HepG2 (cell line): Measurements from ENCODE around the gene PHF23. TPM values are rescaled to one million over a fixed set of nuclear protein-coding genes. Genes with fewer than 3 reads are reported as not detected.

Source experiments
- KMT2B ChIP-seq: IDR thresholded peaks from 2 replicates; pipeline ENCODE4 v1.6.1; 2016; ENCODE audit warnings: missing genetic modification reagents, missing compliant biosample characterization
- MIER3 ChIP-seq: IDR thresholded peaks from 2 replicates; pipeline ENCODE4 v1.6.1; 2016; ENCODE audit warnings: missing compliant biosample characterization, borderline replicate concordance
- NFE2 ChIP-seq: sonication (generic); formaldehyde crosslinking; IDR thresholded peaks from 2 replicates; pipeline ENCODE4 v1.4.0; 2020; ENCODE audit warnings: missing genetic modification reagents
- NR1H2 ChIP-seq: sonication (generic); formaldehyde crosslinking; IDR thresholded peaks from 2 replicates; pipeline ENCODE4 v1.8.1; 2022; ENCODE audit warnings: low read depth, missing genetic modification reagents, borderline replicate concordance
- NR2F1 ChIP-seq, 2 experiments: fragments of 450-650 bp in 1 of 2; formaldehyde crosslinking in 1 of 2; IDR thresholded peaks; 2 replicates each; pipeline versions ENCODE4 v1.5.0 to v1.6.1; 2016 to 2020; ENCODE audit warnings: mild to moderate bottlenecking in 1 of 2, missing compliant biosample characterization in 1 of 2, missing genetic modification reagents in 1 of 2, moderate library complexity in 1 of 2
- NR2F2 ChIP-seq: IDR thresholded peaks from 2 replicates; pipeline ENCODE4 v1.6.1; 2012; ENCODE audit warnings: low read depth, inconsistent platforms, borderline replicate concordance
- TOE1 ChIP-seq: sonication (generic); formaldehyde crosslinking; IDR thresholded peaks from 2 replicates; pipeline ENCODE4 v1.4.0; 2020; ENCODE audit warnings: mild to moderate bottlenecking, missing genetic modification reagents
- ZNF138 ChIP-seq: sonication (generic); formaldehyde crosslinking; IDR thresholded peaks from 2 replicates; pipeline ENCODE4 v1.5.0; 2020; ENCODE audit warnings: mild to moderate bottlenecking, low read depth, missing genetic modification reagents
- ZNF549 ChIP-seq: sonication (generic); formaldehyde crosslinking; IDR thresholded peaks from 2 replicates; pipeline ENCODE4 v1.5.0; 2020; ENCODE audit warnings: missing genetic modification reagents
- polyA plus RNA-seq, 8 experiments: library from polyadenylated mRNA; depleted of rRNA in 3 of 8; stranded (reverse) in 7 of 8; unstranded in 1 of 8; fragments of >200 nt; fragmentation: Illumina TruSeq in 4 of 8; extraction: Trizol in 4 of 8; gene quantifications; 2 replicates each; pipeline versions ENCODE4 v1.2.1 to v1.2.3, GENCODE V29; 2011 to 2016; ENCODE audit warnings: low read depth in 4 of 8, missing spikeins in 1 of 8, mixed read lengths in 1 of 8; ENCODE audit not compliant: insufficient read depth in 1 of 8
- total RNA-seq, 5 experiments: library from RNA; depleted of rRNA; stranded (reverse); fragments of >200 nt; fragmentation: Illumina TruSeq; extraction: Trizol; gene quantifications; 2 replicates each; pipeline ENCODE4 v1.2.3, GENCODE V29; 2016; ENCODE audit warnings: low read depth in 1 of 5
- TF ChIP-seq, protein P1 (sequence below): sonication (generic); formaldehyde crosslinking; conservative IDR thresholded peaks from 2 replicates; pipeline ENCODE4 v1.4.0; 2020; ENCODE audit warnings: missing genetic modification reagents
- TF ChIP-seq, protein P2 (sequence below): sonication (generic); formaldehyde crosslinking; IDR thresholded peaks from 2 replicates; pipeline ENCODE4 v1.4.0; 2020; ENCODE audit warnings: mild to moderate bottlenecking, missing genetic modification reagents

Gene PHF23
- total and polyA plus RNA-seq, 2 of the 13 experiments (the other 11 are each of a cell fraction or from before 2014, with no cell fraction given) = 27.6 to 33.2 TPM

DNA sequence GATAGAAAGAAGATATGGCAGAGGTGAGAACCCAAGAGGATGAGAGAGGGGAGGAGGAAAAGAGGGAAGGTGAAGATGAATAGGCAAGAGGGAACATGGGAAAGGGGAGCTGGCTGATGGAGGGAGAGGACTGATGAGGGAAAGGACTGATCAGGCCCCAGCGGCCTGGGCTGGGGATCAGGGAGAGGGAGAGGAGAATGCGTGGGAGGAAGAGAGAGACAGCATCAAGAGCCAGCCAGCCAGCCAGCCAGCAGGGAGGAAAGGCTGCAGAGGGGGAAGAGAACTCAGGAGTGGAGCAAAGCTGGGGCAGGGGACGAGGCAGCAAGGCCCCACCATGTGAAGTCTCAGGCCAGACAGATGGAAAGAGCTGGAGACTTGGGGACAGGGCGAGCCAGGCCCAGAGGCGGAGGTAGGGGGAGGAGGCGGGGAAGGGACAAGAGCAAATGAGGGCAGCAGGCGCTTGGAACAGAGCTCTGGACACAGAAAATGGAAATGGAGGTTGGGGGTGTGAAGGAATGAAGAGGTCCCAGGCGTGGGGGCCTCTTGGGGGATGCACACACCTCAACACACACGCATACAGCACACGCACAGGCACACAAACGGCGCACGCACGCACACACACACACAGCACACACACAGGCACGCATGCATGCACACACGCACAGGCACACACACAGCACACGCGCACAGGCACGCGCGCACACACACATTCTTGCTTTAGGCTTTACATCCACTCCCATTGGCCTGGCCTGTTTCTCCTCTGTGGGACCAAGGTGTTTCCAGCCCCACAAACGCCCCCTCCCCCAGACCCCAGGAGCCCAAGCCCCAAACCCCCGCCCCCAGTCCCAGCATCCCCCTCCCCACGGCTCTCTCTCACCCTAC is 31.9 kb downstream of the PHF23 start (continued):
- TF ChIP-seq, protein P1, sequence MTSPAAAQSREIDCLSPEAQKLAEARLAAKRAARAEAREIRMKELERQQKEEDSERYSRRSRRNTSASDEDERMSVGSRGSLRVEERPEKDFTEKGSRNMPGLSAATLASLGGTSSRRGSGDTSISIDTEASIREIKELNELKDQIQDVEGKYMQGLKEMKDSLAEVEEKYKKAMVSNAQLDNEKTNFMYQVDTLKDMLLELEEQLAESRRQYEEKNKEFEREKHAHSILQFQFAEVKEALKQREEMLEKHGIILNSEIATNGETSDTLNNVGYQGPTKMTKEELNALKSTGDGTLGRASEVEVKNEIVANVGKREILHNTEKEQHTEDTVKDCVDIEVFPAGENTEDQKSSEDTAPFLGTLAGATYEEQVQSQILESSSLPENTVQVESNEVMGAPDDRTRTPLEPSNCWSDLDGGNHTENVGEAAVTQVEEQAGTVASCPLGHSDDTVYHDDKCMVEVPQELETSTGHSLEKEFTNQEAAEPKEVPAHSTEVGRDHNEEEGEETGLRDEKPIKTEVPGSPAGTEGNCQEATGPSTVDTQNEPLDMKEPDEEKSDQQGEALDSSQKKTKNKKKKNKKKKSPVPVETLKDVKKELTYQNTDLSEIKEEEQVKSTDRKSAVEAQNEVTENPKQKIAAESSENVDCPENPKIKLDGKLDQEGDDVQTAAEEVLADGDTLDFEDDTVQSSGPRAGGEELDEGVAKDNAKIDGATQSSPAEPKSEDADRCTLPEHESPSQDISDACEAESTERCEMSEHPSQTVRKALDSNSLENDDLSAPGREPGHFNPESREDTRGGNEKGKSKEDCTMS (CRISPR knock-in tag) = no peak
- TF ChIP-seq KMT2B (no peak), MIER3 (CRISPR knock-in tag) (no peak), ZNF549 (no peak), NR2F2 (no peak), TOE1 (CRISPR knock-in tag) (no peak), NR2F1 (CRISPR knock-in tag; IDR thresholded peaks at IDR 0.05) (no peak), ZNF138 (CRISPR knock-in tag) (no peak), NFE2 (CRISPR knock-in tag) (no peak), NR1H2 (CRISPR knock-in tag) (no peak)
- TF ChIP-seq, protein P2, sequence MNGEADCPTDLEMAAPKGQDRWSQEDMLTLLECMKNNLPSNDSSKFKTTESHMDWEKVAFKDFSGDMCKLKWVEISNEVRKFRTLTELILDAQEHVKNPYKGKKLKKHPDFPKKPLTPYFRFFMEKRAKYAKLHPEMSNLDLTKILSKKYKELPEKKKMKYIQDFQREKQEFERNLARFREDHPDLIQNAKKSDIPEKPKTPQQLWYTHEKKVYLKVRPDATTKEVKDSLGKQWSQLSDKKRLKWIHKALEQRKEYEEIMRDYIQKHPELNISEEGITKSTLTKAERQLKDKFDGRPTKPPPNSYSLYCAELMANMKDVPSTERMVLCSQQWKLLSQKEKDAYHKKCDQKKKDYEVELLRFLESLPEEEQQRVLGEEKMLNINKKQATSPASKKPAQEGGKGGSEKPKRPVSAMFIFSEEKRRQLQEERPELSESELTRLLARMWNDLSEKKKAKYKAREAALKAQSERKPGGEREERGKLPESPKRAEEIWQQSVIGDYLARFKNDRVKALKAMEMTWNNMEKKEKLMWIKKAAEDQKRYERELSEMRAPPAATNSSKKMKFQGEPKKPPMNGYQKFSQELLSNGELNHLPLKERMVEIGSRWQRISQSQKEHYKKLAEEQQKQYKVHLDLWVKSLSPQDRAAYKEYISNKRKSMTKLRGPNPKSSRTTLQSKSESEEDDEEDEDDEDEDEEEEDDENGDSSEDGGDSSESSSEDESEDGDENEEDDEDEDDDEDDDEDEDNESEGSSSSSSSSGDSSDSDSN = no peak
